ENCODE results near the gene NKRF.
"Not testable (repeated sequence)": the region's sequence is repeated elsewhere in the genome, so short reads cannot be mapped to it uniquely, and the experiment has no call there.

Gene NKRF

DNA sequence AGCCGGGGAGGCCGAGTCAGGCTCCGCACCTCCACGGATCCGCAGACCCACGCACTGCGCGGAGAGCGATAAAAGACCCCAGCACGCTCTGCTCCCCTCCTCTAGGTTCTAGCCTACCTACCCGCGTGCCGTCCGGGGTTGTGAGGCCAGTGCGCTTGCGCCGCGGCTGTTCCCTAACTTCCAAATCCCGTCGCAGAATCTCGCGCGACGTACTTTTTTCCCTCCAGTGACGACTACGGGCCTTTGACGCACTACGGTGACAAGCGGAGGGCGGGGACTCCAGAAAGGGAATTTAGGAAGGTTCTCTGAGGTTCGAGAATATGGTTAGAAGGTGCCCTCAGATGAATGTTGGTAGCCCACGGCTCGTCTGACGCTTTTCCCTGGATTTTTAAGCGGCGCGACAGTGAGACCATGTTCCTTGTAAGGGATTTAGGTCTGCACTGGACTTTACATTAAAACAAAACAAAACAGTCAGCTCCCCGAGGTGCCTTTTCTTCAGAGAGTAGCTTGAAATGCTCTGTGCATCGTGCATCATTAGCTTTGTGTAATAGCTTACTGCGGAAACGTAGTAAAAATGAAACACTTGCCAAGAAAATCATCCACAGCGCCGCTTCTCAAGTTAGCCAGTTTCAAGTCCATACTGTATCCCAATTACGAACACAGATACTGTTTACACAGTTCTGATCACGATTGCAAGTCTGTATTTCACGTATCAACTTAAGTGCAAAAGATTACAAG, at the start of gene NKRF:
Gene NKRF, minus strand, starts transcription at position 145 of the 738 bp plus-strand sequence.
- DNase-seq (ENCODE audit: low read depth) = peak; percentile 66

DNA sequence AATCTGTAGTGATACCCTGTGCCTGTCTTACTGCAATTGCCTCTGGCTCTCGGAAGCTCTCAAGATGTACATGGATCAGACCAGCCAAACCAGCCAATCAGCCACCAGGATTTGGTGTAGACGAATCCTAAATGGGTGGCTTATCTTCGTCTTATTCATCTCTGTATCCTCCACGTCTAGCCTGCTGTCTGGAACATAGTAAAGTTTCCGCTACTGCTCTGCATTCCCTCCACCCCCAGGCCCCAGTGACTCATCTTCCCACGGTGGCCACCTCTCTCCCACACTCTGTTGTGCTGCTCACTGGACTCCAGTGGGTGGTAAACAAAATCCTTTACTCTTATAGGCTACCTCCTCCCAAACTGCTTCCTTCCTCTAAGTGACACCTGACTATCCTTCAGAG, 48.9 kb upstream of the NKRF start:
- DNase-seq (ENCODE audit: low read depth) = no peak

DNA sequence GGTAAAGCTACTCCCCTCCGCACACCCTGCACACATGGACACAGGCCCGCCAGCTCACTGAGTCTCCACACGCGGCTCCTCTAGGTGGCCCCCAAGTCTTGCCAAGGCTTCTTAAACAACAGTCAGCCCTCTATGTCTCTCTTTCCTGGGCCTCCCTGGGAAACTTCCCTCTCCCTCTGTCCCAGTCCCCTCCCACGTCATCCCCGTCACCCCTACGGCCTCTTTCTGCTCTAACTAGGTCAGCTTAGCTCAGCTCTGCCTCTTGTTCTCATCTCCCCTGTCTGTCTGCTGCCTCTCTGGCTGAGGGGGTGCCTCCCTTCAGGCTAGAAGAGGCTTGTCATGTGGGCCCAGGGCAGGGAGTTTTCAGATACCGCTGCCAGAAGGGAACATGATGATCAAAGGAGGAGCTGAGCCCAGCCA, 47.9 kb upstream of the NKRF start:
- DNase-seq (ENCODE audit: low read depth) = no peak

DNA sequence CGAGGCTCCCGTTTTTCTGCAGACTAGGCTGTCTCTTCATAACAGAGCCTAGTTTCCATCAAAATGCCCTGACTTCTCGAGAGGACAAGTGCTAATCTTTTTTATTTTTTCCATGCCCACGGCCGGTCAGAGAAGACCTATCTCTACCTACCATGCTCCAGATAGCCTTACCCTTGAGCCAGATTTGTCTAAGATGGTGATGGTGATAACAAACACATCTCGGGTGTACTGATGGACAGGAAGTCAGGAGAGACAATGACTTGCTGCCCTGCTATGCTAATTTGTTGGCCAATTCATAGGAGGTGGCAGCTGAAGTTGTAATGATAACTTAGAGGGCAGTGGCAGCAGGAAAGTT, 42.2 kb upstream of the NKRF start:
- no peak for DNase-seq (ENCODE audit: low read depth)

DNA sequence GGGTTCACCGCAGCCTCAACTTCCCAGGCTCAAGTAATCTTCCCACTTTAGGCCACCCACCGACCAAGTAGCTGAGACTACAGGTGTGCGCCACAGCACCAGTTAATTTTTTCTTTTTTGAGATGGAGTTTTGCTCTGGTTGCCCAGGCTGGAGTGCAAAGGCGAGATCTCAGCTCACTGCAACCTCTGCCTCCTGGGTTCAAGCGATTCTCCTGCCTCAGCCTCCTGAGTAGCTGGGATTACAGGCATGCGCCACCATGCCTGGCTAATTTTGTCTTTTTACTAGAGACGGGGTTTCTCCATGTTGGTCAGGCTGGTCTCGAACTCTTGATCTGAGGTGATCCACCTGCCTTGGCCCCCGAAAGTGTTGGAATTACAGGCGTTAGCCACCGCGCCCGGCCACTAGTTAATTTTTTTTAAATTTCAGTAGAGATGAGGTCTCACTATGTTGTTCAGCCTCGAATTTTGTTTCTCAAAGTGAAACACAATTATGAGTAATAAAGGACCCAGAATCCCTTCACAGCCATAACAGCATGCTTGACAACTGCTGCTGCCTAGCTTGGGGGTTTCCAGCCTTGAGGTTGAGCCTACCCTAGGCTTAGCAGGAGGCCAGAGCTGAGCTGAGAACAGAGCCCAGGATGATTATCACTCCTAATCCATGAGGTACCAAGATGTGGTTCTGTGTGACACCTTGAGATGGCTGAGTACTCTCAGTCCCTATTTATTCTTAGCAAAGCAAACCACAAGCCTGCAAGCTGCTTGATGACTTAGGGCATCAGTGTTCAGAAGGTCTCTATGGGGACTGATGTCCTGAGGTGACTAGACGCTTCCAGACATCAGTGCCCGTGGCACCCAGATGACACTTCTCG, 41.6 kb upstream of the NKRF start:
- no peak for DNase-seq (ENCODE audit: low read depth)

DNA sequence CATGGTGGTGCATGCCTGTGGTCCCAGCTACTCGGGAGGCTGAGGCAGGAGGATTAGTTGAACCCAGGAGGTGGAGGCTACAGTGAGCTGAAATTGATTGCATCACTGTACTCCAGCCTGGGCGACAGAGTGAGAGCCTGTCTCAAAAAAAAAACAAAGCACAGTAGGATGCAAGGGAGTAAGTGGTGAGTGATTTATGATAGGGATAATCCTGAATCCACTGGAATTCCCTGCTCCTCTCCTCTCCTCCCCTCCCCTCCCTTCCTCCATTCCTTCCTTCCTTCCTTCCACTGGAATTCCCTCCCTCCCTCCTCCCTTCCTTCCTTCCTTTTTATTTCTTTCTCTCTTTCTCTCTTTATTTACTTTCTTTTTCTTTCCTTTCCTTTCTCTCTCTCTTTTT, 40.9 kb upstream of the NKRF start:
- no peak for DNase-seq (ENCODE audit: low read depth)

DNA sequence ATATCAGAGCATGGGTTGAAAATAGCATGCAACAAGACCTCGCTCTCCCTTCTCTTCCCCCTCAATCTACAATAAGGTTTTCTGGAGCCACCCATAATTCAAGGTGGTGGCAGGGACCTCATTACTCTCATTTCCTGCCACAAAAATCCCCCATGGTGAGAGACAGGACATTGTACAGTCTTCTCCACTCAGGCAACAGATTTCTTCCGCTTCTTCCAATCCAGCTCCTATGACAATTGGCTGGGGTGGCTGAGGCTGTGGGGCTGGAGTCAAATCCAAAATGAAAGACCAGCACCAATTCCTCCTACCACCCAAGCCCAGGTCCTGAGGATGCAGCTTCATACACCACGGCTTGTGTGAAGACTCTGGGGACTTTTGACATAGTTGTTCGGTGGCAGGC, 40.3 kb upstream of the NKRF start:
- no peak for DNase-seq (ENCODE audit: low read depth)

DNA sequence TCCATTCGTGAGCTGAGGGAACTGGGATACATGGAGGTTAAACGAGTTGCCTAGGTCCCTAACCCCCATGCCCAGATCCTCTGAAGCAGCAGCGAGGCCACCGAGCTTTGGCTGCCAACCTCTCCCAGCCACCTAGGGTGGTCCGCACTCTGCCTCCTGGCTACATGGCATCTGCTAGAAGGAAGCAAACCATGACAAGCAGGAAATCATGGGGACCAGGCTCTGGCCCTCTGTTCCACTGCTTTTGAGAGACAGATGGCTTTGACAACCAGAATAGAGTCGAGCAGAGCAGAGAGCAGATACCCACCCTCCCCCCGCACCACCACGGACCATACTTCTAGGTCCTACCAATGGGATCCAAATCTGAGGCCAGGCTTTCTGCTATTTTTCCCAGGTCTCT, 37.5 kb upstream of the NKRF start:
- DNase-seq (ENCODE audit: low read depth) = no peak

DNA sequence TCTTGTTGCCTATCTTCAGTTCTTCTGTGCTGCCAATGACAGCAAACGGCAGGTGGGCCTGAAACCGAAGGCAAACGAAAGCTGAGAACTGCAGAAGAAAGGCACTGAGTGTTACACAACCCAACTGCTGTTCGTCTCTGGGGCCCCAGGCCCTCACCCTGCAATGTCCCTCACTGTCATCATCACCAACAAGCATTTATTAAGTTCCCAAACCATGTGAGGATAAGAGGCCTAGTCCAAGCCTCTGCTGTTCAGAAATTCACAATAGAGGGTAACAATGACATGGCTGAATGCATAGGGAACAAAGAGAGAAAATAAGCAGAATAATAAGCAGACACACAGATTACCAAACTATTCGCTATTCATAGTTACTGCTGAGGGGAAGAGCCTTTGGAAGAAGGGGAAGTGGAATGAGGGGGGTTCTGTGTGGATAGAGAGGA, 34.5 kb upstream of the NKRF start:
- DNase-seq (ENCODE audit: low read depth) = no peak

DNA sequence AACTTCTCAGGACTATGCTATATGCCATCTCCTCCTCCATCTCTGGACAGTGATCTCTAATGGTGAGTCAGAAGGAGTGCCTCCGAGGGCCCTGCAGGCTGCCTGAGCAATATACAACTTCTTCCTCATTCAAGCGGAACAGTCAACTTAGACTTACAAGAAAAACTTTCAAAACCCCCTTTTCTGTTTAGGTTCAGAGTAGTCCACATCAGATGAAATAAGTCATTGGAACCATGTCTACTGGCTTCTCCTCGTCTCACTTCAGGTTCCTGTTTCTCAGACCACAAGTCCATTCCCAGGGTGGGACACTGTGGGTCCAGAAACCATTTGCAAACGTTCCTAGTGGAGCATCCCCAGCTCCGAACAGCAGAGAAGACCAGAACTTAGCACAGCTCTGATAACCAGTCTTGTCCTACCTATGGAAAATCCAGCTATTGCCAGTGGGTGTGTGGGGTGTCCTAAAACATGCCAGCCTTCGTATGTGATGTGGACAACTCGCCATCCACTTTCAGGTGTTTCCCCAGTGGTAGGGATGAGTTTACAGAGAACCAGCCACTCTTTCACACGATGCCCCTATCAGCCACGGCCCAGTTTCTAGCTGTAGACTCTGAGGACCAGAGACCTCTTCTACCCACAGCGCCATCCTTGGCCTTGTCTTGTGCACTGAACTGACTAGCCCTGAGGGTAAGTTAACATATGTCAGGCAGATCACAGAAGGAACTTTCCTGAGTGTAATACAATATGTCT, 32.7 kb upstream of the NKRF start:
- DNase-seq (ENCODE audit: low read depth) = no peak

DNA sequence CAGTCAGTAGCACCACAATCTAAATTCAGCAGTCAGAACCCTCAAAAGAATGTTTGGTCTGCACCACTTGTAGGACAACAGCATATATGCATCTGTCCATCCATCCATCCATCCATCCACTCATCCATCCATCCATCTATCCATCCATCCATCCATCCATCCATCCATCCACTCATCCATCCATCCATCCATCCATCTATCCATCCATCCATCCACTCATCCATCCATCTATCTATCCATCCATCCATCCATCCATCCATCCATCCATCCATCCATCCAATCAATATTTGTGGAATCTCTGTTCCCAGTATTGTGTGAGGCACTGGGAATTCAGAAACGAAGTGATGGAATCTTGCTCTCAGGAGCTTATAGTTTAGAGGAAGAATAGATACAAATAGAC, 31.2 kb upstream of the NKRF start:
- DNase-seq (ENCODE audit: low read depth) = not testable (repeated sequence)

DNA sequence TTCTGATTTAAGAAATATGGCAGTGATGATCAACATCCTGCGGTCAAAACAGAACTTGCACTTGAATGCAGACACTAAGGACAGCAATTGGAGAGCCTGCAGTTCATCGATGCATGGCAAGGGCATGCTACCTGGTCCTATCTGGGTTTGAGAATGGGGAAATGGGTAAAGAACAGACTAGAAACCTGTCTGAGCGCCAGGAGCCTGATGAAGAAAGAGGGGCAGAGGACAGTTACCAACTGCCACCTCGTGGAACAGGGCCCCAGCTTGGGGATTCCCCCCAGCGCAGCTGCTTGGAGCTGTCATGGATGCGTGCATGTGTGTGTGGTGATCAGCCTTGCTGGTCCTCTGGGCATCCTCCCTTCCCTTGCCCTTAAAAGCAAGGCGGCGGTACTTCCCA, 30.2 kb upstream of the NKRF start:
- no peak for DNase-seq (ENCODE audit: low read depth)

DNA sequence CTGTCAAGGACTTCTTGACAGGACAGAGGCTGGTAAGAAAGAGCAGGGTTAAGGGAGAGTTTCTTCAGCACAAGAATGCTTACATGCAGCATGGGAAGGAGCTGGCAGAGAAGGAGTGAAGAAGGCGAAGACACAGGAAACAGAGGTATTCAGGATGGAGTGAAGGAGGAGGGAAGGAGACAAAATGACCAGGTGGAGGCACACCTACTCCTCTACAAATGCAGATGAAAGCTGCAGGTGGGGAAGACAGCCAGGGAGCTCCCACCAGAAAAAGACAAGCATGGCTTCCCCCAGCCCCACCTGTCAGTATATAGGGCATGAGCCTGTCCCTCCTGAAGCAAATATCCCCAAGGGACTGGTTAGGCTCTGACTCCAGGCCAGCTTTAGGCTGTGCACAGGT, 29.6 kb upstream of the NKRF start:
- no peak for DNase-seq (ENCODE audit: low read depth)

DNA sequence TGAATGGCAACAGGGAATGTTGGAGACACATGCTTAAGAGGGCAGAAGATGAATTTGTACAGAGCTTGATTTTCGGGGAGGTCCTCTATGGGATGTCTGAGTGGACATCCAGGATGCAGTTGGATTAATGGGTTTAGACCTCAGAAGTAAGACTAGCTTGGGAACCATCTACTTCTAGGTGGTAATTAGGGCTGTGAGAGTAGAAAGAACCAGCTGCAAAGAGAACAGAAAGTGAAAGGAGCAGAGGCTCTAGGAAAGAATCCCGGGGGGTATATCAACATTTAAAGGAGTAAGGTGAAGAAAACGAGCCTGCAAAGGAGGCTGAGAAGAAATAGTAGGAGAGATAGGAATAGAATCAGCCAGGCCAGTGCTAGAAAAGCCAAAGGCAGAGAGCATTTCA, 29.0 kb upstream of the NKRF start:
- no peak for DNase-seq (ENCODE audit: low read depth)

DNA sequence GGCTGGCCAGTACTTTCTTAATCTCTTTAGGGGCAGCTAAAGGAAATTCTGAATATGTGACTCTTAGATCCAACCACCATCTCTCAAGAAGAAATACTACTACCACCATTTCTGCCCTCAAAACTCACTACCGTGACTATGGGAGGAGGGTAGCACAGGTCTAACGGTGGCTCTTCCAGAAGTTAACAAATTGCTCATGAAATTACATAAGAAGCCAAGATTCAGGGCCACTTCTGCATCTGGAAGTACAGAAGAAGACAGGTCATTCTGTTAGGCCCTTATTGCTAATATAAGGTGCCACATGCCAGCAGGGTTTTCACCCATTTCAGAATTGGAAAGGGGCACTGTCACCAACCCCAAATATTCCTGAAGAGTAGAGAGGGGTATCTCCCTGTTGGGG, 19.6 kb upstream of the NKRF start:
- no peak for DNase-seq (ENCODE audit: low read depth)

DNA sequence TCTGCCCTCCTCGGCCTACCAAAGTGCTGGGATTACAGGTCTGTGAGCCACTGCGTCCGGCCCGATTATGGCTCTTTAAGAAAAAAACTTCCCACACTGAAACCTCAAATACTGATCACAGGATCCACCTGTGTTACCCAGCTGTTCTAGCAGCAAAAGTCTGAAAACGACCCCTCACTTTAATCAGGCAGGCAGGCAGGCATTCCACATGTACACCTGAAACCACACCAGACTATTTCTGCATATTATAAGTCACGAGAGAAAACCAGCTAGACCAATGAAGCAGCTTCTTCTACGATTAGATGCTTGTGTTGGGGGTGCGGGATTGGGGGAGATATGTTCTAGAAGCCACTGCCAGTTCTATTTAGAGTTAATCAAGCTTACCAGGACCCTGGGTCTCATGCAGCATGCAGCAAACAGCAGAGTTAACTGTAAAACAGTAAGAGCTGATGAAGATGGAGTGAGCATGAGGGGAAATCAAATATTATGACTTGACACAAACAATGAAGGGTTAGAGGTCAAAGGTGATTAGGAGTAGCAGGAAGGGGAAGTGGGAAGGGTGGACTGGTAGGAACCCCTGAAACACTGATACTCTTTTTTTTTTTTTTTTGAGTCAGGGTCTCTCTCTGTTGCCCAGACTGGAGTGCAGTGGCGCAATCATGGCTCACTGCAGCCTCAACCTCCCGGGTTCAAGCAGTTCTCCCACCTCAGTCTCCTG, 18.9 kb upstream of the NKRF start:
- DNase-seq (ENCODE audit: low read depth) = no peak

DNA sequence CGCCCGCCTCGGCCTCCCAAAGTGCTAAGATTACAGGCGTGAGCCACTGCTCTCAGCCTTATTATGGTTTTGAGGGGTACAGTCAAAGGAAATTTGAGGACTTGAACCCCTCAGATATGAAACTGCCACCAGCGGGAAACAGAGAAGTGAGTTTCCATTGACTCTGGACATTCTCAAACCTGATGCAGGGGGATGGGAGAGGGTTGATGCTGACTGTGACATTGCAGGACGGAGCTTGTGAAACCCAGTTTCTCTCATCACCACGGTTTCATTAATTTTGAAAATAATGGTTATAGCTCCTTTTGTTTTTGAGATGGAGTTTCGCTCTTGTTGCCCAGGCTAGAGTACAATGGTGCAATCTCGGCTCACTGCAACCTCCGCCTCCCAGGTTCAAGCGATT, 18.2 kb upstream of the NKRF start:
- no peak for DNase-seq (ENCODE audit: low read depth)

DNA sequence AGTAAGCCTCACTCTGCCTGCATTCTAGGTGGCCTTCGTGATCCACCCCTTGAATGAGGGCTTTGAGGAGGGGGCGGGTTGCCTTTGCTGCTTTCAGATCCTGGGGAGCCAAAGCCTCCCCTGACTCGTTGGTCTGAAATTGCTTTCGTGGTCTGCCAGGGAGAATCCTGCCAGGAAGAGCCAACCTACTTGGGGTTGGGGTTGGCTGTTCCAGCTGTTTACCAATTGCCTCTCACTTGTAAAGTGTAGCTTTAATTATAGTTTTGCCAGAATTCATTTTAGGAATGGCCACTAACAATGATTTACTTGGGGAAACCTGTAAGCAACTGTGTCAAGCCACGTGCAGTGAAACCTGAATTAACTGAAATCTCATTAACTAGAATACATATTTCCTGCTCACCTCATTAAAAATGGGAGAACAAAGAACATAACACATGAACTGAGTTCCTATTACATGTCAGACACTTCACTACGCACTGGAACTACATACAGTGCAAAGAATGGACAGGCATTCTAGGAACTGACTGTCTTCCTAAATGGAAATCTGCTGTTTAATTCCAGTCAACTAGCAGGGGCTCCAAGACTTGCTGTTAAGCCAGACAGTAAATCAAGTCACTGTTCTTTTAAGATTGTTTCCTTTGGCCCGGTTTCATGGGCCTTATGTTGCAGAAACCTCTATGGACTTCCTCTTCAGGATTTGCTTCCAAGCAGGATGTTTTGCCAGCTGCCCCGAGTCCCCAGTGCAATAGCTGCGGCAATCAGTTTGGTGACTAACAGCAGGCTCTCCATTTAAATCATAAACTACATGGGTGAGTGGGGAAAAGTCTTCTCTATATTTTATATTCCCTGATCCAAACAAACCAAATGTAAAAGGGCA, 16.4 kb upstream of the NKRF start:
- no peak for DNase-seq (ENCODE audit: low read depth)

DNA sequence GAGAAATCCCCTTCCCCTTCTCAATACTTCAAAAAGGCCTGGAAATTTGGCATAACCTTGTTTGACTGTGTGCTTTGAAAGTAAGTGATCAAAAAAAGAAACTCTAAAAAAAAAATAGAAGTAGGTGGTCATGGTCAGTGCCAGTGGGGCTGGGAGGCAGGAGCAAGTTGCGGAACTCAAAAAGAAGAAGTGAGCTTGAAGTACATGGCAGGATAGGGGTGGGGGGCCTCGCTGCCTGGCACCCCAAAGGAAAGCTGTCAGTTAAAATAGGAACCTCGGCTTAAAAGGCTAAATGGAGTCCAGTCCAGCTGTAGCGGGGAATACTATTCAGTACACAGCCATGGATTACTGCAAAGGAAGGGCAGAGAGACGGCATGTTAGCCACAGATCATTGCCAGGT, 12.2 kb upstream of the NKRF start:
- DNase-seq (ENCODE audit: low read depth) = no peak

DNA sequence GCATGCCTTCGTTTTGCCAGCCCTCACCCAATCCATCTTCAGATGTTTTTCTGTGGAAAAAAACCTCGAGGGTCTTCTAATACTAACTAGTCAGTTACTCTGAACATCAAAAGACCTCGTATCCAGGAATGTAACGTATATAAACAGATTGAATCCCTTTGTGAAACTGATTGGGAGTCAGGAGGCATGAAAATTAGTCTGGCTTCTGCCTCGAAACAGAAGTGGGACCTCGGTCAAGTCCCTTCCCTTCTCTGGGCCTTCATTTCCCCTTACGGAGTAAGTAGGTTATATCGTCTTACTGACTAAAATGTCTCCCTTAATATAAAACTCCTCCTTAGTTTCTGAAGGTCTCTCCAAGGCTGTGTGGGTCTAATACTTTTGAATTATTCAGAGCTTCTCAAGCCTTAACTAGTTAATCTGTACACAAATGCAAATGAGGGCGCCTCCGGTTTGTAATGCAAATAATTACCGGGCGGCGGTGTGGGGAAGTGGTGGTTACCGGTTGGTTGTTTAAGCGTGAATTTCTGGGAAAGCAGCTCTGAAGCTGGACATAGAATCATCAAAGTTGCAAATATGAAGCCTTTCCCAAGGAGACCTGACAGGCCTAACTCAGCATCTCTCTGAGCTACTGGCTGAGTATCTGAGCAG, 11.4 kb upstream of the NKRF start:
- no peak for DNase-seq (ENCODE audit: low read depth)

DNA sequence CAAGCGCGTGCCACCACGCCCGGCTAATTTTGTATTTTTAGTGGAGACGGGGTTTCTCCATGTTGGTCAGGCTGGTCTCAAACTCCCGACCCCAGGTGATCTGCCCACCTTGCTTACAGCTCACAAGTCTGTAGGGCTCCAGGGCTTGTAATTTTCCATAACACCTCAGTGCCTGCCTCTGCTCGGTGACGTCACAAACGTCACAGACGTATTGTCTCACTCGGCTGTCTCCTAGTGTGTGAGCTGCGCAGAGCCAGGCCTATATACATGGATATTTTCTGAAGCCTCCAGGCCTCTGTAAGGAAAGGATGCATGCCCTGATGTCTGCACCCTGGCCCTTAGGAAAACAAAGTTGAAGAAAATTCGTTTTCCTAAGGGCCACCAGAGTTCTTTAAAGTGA, 8.6 kb upstream of the NKRF start:
- no peak for DNase-seq (ENCODE audit: low read depth)
